GM20431 (cell line): ENCODE data around the gene RCBTB1.
"Not testable (repeated sequence)": the region's sequence is repeated elsewhere in the genome, so short reads cannot be mapped to it uniquely, and the experiment has no call there.

Source experiments
- in situ Hi-C: fragments of 300-500 bp; cut with MseI, MboI; formaldehyde crosslinking; loops from one replicate; pipeline ENCODE4 v1.15.0; 2020; ENCODE audit warnings: low sequenced_read_pairs; ENCODE audit not compliant: unreplicated experiment

RCBTB1 gene

GRCh38 chr13:49527123-49527522 is 58.2 kb downstream of the RCBTB1 start:
- in situ Hi-C loops, result no loop called here

GRCh38 chr13:49524740-49525501 is 60.4 kb downstream of the RCBTB1 start:
- in situ Hi-C loops, result no loop called here

GRCh38 chr13:49521224-49521623 is 64.1 kb downstream of the RCBTB1 start:
- in situ Hi-C loops, result no loop called here

DNA sequence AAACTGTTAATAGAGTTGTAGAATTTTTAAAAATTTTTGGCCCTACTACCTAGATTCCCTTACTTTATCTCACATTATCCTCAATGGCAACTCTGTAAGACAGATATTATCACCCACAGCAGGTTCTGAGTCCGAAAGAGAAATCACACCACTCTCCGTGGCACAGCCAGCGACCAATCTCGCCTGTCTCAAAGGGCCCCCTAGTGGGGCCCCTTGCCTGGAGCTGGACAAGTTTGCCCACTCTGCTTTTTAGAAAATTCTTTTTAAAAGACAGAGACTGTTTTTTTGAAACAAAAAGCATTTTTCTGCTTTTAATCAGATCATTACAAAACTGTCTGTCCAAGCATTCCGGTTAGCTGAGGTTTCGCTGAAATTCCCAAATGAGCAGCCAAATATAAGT is 67.9 kb downstream of the RCBTB1 start:
- in situ Hi-C loops, result no loop called here

DNA sequence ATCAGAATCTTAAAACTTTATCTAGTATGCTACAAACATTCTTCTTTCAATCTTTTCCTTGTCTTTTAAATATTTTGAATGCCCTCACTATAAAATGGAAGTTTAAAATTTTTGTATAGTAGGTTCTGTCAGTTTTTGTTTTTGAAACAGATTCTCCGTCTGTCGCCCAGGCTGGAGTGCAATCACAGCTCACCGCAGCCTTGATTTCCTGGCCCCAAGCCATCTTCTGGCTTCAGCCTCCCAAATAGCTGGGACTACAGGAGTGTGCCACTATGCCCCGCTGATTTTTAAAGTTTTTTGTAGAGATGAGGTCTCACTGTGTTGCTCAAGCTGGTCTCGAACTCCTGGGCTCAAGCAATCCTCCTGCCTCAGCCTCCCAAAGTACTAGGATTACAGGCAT is 68.9 kb downstream of the RCBTB1 start:
- in situ Hi-C loops, result no loop called here

DNA sequence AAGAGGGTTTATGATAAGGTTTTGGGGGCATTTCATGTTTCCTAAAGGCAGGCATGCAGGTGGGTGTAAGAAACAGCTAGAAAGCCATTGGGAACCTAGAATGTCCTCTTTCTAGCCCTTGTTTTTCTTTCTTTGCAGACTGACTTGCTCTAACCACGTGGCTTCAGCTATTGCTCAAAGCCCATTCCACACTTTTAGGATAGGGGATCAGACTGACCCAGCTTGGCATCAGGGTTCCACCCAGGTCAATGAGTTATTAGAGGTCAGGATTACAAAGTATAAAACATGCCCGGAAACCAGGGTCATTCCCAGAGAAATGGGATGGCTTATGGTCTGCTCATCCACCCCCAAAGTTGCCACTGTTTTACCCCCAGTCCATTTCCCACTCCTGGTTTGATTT is 72.8 kb downstream of the RCBTB1 start:
- in situ Hi-C loops, result no loop called here

DNA sequence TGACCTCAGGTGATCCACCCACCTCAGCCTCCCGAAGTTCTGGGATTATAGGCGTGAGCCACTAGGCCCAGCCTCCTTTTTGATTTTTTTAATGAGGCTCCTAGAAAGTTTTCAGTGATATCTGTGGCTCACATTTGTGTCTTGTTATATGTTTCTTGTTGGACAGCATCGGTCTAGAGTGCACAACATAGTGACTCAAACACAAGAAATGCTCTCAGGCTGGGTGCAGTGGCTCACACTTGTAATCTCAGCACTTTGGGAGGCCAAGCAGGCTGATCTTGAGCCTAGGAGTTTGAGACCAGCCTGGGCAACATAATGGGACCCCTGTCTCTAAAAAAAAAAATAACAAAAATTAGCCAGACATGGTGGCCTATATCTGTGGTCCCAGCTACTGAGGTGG is 81.4 kb downstream of the RCBTB1 start:
- in situ Hi-C loops, result no loop called here

GRCh38 chr13:49502954-49503353 is 82.4 kb downstream of the RCBTB1 start:
- in situ Hi-C loops, result no loop called here

- in situ Hi-C loops, result no loop called here
These were observed 85.3 kb downstream of the RCBTB1 start for GRCh38 chr13:49499889-49500660.

GRCh38 chr13:49498206-49498605 is 87.2 kb downstream of the RCBTB1 start:
- in situ Hi-C loops, result no loop called here

DNA sequence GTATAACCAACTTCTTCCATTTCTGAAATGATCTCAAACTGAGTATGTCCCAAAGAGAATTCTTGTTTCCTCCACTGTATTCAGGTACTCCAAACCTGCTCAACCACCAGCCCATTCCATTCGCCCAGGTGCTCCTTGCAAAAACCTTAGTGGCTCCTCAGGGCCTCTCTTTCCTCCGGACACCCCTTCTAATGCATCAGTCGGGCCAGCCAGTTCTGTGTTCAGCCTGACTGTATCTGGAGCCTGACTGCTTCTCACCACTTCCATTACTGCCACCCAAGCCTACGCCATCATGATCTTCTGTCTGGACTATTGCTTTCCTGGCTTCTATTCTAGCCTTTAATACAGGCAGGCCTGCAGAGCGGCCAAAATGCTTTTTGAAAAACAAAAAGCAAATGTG is 88.1 kb downstream of the RCBTB1 start:
- in situ Hi-C loops, result no loop called here

DNA sequence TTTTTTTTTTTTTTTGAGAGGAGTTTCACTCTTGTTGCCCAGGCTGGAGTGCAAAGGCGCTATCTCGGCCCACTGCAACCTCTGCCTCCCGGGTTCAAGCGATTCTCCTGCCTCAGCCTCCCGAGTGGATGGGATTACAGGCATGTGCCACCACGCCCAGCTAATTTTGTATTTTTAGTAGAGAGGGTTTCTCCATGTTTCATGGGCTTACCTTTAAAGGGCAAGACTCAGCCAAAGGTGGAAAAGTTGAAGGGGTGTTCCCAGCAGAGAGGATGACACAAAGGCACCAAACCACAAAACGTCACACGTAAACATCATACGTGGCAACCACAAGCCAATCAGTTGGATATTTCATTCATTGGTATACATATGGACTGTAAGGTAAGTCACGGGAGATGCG is 88.5 kb downstream of the RCBTB1 start:
- in situ Hi-C loops, result not testable (repeated sequence)

- in situ Hi-C loops, result no loop called here
These were observed 89.3 kb downstream of the RCBTB1 start, which contains the start of gene PHF11 for GRCh38 chr13:49495783-49496762. Gene PHF11, plus strand, starts transcription at chr13:49495953. Its CDS starts 49 bp downstream, at chr13:49496002.

GRCh38 chr13:49494645-49495044 is 90.7 kb downstream of the RCBTB1 start:
- in situ Hi-C loops, result no loop called here

GRCh38 chr13:49488563-49488962 is 96.8 kb downstream of the RCBTB1 start:
- in situ Hi-C loops, result no loop called here
